Activated CD8-positive, alpha-beta memory T cell treated with anti-CD3 and anti-CD28 coated beads, Interleukin-2, amount 50 U/mL, for 24 hours (primary cell): ENCODE data around the gene PIP4K2A.
"Not testable (repeated sequence)": the region's sequence is repeated elsewhere in the genome, so short reads cannot be mapped to it uniquely, and the experiment has no call there.

Experiments
- DNase-seq: peaks from one replicate; pipeline ENCODE4 v3.0.0-alpha.2; 2020; ENCODE audit errors: extremely low read depth

The PIP4K2A gene

DNA sequence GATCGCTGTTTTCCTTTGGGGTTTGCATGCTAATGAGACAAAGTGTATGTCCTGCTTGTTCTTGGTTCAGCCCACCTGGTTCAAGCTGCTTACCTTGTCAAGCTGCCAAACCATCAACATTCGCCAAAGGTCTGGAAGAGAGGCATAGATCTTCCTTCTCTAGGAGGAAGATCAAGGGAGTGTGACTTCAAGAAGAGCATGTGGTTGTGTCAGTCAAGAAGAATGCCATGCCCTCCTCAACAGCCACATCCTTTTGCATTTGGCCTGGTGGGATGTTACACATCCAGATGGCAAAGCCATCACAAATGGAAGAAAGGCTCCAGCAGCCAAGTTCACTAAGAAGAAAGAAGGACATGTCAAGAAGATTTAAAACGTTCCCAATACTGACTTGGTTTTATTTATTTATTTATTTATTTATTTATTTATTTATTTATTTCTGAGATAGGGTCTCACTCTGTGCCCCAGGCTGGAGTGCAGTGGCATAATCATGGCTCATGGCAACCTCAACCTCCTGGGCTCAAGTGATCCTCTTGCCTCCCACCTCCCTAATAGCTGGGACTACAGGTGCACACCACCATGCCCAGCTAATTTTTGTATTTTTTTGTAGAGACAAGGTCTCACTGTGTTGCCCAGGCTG, 5.1 kb upstream of the PIP4K2A start:
- no peak for DNase-seq

DNA sequence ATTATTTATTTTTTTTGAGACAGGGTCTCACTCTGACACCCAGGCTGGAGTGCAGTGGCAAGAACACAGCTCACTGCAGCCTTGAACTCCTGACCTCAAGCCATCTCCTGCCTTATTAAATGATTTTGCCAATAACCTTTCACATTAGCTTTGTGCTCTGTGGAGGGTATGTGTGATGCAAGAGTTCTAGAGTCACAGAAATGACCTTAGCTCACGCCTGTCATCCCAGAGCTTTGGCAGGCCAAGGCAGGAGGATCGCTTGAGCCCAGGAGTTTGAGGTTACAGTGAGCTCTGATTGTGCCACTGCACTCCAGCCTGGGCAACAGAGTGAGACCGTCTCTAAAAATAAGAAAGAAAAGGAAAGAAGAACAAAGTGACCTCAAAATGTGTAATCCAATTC, 4.3 kb upstream of the PIP4K2A start:
- not testable (repeated sequence) for DNase-seq

DNA sequence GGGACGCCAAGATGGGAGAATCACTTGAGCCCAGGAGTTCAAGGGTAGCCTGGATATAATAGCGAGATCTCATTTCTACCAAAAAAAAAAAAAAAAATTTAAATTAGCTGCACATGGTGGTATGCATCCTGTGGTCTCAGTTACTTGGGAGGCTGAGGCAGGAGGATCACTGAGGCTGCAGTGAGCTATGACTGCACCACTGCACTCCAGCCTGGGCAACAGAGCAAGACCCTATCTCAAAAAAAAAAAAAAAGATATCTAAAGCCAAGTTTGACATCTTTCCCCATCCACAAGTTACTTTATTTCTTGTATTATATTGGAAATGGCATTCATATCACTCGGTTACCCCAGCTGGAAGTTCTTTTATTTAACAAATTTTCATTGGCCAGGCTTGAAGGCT, 3.4 kb upstream of the PIP4K2A start:
- DNase-seq = no peak

DNA sequence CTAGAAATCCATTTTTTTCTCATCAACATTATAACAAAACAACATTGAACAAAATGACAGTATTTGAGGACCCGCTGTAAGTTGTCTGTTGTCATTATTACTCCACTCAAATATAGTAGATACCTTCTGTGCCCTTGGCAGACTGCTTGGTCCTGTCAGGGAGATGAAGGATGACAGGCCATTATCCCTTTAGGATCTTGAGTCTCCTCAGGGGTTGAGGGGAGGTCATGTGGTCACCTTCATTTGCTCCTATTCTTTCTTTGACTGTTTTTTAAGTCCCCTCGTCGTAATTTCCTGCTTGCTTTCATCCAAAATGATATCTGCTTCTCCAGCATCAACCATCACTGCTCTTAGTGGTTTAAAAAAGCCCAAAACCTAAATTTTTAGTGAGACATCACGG, 2.6 kb upstream of the PIP4K2A start:
- no peak for DNase-seq

DNA sequence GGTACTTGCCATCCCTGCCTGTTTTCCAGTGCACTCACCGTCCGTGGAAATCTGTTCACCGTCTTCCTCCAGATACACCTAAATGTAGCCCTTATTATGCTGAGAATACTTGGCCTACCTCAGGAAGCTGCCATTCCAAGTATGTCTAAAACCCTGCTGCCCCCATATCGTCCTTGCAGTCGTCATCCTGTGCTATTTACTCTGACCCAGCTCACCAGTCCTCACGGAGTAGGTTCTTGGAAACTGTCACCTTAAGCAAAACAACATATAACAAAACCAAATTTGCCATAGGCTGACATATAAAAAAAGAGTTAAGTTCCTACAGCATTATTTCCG, 880 bp upstream of the PIP4K2A start:
- DNase-seq = no peak

DNA sequence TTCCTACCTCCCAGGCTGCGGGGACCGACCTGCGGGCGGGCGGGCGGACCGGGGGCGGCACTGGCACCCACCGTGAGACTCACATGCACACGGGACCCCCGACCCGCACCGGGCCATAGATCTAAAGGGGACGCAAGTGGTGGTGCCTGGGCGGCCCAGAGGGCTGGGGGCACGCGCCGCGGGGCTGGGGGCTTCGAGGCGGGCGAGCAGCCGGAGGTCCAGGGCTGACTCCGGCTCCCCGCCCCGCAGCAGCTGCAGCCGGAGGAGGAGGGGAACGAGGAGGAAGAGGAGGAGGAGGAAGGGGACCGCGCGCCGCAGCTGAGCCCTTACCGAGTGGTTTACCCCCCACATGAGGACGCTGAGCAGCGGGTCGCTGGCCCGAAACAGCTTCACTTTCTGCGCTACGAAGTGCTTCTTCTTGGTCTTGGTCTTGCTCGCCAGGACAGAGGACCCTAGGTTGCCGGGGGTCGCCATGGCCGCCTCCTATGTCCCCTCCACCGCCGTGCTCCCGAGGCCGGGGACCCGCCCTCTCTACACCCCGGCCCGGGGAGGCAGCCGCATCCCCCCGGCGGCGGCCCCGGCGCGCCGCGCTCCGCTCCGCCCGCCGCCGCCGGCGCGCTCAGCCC, 412 bp downstream of the PIP4K2A start:
- no peak for DNase-seq

DNA sequence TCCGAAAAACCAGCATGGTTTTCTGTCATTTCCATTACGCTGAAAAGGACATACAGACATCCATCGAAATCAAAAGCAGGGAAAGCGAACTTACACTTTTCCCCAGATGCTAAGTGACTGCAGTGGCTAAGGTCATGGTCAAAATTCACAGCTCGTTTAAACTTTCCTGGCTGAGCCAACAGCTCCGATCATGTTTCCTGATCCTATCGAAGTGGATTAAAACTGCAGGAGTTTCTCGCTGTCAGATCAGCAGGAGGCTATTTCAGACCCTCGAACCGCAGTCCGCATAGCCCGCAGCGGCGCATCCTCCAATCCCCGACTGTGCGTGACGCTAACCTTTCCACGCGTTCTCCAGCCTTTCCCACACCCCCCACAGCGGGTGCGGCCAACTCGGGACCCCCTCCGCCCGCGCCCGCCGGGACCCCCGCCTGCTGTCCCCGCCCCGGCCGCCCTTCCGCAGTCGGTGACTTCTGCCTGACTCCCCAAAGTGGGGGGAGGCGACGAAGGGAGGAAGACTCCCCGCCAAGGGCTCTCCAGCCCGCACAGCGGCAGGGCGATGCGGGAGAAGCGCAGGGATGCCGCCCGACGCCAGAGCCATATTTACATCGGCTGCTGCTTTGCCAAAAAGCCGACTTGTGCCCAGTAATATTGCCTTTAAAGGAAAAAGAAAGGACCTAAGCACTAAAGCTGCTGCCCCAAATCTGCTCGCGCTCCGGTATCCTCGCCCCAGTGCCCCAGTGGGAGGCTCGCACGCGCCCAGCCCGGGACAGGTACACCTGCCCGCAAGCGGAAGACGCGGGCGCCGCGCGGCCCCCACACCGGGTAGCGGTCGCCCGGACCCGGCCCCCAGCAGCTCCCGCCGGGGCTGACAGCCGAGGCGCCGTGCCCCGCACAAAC, 1.2 kb downstream of the PIP4K2A start:
- no peak for DNase-seq

DNA sequence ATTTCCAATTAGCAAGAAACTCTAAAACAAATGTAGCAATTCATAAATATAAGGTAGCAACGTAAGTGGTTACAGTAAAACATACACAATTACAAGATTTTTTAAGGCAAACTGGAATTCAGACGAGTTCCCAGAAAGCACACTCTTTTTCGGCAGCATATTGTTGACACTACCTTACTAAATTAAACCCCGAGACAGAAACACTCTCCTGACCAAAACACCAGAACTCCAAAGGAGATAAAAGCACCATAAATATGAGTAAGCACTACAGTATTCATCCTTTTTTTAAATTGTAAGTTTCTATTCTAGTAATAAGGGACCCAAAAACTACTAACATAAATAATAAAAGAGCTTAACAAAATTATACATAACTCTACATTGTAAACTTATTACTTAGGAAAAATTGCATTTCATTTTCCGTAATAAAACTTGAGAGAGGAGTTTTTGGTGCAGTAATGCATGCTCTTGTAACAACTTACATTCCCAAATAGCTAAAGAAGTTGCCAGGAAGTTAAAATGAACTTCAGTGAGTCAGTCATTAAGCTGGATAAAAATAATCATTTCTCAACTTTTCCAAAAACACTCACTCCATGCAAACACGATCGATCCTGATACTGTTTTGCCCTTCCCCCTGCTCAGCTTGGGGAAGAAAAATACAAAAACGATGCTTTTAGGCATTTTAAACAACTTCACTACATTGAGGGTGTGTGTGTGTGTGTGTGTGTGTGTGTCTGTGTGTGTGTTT, 2.0 kb downstream of the PIP4K2A start:
- DNase-seq = no peak

DNA sequence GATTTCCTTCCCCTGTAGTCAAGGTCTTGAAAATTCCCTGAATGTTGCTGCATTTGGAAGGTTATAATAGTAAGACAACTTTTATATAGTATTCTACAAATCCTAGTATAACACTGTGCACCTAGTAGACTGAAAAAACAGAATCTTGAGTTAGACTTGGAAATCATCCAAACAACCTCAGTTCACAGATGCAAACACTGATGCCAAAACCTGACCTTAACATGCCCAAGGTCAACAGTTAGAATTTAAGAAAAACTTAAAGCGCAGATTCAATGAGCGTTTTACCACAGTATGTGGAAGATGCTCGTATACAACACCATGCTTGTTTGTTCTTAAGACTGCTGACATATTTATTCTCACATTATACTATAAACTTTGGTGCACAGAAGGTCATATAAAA, 3.0 kb downstream of the PIP4K2A start:
- no peak for DNase-seq

DNA sequence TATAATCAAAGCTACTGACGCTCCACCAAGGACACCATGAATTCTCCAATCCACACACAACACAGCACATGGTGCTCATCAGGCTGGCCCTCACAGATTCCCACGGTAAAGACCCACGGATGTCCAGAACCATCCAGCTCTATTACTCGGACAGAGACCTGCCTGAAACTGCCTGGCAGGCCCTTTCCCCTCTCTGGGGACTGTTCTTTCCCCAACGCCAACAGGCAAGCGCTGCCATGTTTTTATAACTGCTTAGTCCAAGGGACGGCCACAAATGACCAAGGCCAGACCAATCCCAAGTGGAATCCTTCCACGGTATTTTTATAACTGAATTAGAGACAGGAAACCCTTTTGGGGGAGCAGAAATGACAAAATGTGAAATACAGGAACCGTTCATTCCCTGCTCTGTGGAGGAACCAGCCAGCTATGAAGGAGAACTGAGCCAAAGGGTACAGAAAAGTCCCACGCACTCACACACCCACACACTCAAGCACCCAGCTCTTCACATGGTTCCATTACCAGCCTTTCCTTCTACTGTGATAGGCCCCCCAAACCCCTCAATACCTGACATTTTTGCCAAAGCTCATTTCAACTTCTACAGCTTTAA, 4.1 kb downstream of the PIP4K2A start:
- no peak for DNase-seq

DNA sequence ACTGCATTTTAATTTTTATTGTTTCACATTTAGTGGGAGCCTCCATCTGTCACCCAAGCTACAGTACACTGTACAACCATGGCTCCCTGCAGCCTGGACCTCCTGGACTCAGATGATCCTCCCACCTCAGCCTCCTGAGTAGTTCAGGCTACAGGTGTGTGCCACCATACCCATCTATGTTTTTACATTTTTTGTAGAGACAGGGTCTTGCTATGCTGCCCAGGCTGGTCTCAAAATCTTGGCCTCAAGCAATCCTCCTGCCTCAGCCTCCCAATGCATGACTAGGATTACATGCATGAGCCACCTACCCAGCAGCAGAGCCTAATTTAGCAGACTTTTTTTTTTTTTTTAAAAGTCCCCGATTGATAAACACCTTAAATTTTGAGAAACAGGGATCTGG, 5.6 kb downstream of the PIP4K2A start:
- no peak for DNase-seq

DNA sequence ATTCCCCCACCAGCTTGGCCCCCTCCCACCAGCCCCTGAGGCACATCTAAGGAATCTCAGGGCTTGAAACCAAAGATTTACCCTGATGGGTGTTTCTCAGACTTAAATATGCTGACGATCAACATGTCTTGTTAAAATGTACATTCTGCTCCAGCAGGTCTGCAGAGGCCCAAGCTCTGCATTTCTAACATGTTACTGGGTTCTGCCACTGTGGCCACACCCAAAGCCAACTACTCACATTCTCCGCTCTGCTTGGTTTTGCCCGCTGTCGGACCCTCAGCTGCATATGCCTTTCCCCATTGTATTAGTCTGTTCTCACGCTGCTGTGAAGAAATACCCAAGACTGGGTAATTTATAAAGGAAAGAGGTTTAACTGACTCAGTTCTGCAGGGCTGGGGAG, 8.9 kb downstream of the PIP4K2A start:
- no peak for DNase-seq

DNA sequence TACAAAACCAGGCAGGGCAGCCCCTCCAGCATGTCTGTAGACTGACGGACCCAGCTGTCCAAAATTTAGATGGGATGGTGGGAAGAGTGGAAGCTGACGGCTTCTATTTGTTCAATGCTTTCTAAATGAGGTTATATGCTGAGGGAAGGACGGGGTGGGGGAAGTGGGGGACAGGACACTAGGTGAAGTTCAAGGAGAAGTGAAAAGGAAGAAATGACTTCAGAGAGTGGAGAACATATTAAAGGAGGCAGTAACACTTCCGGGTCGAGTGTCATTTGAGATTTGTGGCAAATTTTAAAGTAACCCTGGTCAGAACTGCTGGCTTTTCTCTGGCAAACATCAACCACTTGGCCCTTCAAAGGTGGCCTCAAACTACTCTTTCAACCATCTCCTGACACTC, 9.4 kb downstream of the PIP4K2A start:
- no peak for DNase-seq

DNA sequence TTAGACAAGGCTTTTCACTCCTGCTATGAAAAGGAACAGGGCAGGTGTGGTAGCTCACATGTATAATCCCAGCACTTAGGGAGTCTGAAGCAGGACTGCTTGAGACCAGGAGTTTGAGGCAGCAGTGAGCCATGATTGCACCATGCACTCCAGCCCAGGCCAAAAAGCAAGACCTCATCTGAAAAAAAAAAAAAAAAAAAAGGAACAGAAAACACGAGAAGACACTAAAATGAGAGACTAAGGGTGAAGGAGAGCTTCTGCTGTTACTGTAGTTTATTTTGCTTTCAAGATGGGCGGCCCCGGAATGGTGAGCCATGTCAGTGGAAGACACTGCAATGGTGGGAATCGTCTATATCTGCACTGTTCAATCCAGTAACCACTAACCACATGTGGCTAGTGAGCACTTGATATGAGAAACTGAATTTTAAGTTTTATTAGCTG, 9.9 kb downstream of the PIP4K2A start:
- DNase-seq = no peak

DNA sequence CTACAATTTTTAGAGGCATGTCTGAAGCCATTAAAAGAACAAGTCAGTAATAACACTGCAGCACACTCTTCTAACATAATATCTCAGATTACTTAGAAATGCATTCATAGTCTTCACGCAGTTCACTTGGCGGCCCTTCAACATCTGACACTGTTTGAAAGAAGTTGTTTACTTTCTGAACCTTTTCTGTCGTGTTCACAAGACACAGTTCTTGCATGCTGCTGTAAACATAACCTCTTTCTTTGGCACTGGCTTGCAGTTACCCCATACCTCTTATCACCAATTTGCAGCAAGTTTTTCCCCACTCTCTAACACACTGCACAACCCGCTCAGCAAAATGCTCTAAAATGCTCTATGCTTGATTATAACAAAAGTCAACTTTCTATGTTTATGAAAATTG, 12.0 kb downstream of the PIP4K2A start:
- no peak for DNase-seq

DNA sequence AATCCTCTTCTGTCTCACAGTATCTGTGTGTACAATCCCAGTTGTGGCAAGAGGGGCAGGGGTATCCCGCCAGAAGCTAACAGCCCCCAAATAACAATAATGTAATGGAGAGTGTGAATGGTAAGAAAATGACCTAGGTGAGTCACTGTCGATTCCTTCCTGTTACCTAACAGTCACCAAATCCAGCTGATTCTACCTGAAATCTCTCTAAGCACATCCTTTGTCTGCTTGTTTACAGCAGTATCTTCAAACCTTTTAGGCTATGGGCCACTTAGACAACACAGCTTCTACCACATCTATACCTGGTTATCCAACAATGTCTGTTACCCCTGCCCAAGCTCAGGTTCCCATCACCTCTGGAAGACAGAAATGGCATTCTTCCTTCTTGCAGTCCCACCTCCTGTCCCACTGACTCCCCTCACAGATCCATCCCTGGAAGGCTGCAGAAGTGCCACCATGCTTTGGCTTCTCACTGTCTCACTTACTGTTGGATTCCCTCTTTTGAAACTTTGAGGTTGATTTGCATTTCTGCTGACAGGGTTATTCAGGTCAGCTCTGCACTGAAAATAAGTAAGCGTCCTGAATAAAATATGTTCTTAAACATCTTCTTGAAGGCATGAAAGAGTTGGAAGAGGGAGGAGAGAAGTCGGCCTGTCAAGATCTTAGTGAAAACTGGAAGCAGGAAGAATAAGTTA, 13.1 kb downstream of the PIP4K2A start:
- no peak for DNase-seq

DNA sequence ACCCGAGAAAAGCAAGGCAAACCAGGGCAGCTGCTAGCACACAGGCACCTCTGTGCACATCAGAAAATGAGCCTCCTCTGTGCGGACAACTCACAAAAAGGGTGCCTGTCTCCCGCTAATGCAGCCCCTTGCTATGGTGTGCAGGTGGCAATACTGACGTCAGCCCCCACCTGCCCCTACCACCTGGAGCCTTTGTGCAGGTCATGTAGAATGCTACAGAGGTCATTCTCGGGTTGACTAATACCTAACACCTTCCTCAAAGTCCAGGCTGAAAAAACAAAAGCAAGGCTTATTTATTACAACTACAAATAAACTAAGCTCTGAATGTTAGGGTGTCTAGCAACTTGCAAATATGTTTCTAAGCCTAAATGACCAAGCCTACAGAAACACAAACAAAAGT, 13.9 kb downstream of the PIP4K2A start:
- DNase-seq = no peak

DNA sequence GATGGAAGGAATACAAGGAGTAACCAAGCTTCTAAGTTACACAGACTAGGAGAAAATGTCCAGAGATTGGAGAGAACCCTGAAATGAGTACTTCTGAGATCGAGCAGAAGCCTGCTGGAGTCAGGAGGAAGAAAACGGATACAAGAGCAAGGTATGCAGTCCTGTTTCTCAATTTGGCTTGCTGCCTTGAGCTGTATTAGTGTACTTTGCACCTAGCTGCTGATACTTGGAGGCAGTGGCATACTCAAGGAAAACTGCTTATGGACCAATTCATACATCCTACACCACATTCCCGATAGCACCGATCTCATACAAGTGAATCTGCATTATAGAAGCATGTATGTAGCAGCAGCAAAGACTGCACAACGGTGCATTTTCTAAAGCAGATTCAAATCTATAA, 14.4 kb downstream of the PIP4K2A start:
- DNase-seq = no peak

DNA sequence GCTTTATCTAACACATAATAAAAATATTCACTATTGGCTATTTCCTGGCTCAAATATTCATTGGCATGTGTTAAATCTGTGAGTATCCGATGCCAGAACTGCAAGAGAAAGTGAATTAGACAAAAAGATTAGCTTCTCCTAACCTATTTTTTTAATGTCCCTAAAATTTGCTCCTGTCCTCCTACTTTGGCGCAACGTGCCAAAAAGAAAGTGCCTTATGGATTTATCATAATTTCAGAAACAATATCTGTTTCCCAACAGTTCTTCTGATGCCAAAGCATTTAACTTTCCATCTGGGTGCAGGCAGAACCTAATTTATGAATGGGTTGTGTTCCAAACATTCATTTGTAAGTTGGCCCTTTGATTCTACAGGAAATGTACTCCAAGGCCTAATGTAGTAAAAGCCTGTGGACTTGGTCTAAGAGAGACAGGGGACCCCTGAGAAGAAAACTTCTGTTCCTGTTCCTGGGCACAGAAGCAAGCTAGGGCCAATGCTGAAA, 15.4 kb downstream of the PIP4K2A start:
- DNase-seq = no peak

DNA sequence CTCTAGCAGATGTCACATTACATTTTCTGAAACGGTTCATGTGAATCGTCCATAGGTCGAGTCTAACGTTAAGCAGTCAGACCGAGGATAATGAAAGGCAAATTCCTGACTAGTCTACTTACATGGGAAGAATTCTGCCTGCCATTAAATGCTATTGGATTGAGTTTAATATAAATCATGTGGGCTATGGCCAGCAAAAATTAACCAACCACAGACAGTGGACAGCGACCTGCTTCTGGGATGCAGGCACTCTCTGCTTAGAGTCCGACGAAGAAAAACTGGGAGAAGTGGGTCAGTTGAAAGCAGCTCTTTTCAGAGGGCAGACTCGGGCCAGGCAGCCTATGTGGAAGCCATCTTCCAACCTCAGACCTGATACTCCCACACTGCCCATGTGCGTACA, 16.6 kb downstream of the PIP4K2A start:
- DNase-seq = no peak

DNA sequence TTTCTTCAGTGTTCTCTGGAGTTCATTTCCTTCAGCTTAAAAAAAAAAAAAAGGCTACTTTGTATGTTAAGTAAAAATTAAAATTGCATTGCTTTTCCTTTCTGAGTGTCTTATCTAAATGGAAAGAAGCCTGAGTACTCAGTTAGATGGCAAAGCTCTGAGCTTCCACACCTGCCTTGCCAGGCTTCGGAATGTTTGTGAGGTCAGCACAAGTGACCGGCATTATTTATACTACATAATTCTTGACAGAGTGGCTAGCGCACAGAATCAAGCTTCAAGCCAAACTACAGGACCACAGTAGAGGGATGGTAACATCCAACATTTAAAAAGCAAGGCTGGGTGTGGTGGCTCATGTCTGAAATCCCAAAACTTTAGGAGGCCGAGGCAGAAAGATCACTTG, 17.3 kb downstream of the PIP4K2A start:
- no peak for DNase-seq
